Erythroblast (primary cell): Measurements from ENCODE around the gene NPLOC4.

Experiments
- GATA1 ChIP-seq: IDR thresholded peaks from 2 replicates; pipeline ENCODE4 v1.6.1; 2011; ENCODE audit warnings: low read depth, mild to moderate bottlenecking, control low read depth, low read length, moderate library complexity
- POLR2A ChIP-seq: IDR thresholded peaks from 2 replicates; pipeline ENCODE4 v1.6.1; 2011; ENCODE audit warnings: mild to moderate bottlenecking, low read length

- TF ChIP-seq POLR2A (no peak), GATA1 (no peak)
Measured at GRCh38 chr17:81558941-81559806, 77.7 kb downstream of the NPLOC4 start.
